Neural progenitor cell (in vitro differentiated cells): ENCODE measurements around the gene TRMT10B. TPM values are rescaled to one million over a fixed set of nuclear protein-coding genes. Genes with fewer than 3 reads are reported as not detected.

ENCODE experiments used
- DNase-seq: peaks from one replicate; pipeline ENCODE4 v3.0.0-alpha.2; 2016; ENCODE audit warnings: low spot score
- H2AFZ ChIP-seq: fragments of 200-600 bp; sonication (generic); replicated peaks from 2 replicates; pipeline ENCODE4 v1.6.1; 2016; ENCODE audit warnings: antibody characterized with exemption
- H3F3A ChIP-seq: fragments of 200-600 bp; sonication (generic); 2 replicates; pipeline ENCODE4 v1.6.1; 2016; ENCODE audit warnings: antibody characterized with exemption, low read depth
- H3K27ac ChIP-seq: fragments of 200-600 bp; sonication (generic); 2 replicates; pipeline ENCODE4 v1.5.1; 2016; ENCODE audit warnings: mild to moderate bottlenecking
- H3K27me3 ChIP-seq: fragments of 200-600 bp; sonication (generic); 2 replicates; pipeline ENCODE4 v1.6.1; 2016; ENCODE audit warnings: mild to moderate bottlenecking, moderate library complexity
- H3K36me3 ChIP-seq: fragments of 200-600 bp; sonication (generic); 2 replicates; pipeline ENCODE4 v1.5.1; 2016
- H3K4me1 ChIP-seq: fragments of 200-600 bp; sonication (generic); 2 replicates; pipeline ENCODE4 v1.6.1; 2016; ENCODE audit warnings: mixed run types
- H3K4me2 ChIP-seq: fragments of 200-600 bp; sonication (generic); 2 replicates; pipeline ENCODE4 v1.6.1; 2016
- H3K4me3 ChIP-seq: fragments of 200-600 bp; sonication (generic); 2 replicates; pipeline ENCODE4 v1.5.1; 2016
- H3K79me2 ChIP-seq: fragments of 200-600 bp; sonication (generic); 2 replicates; pipeline ENCODE4 v1.6.1; 2016; ENCODE audit warnings: low read depth
- H3K9ac ChIP-seq: fragments of 200-600 bp; sonication (generic); 2 replicates; pipeline ENCODE4 v1.6.1; 2016
- H3K9me3 ChIP-seq: fragments of 200-600 bp; sonication (generic); 2 replicates; pipeline ENCODE4 v1.5.1; 2016; ENCODE audit warnings: low read depth
- H4K20me1 ChIP-seq: fragments of 200-600 bp; sonication (generic); 2 replicates; pipeline ENCODE4 v1.6.1; 2016; ENCODE audit warnings: low read depth
- H3K27ac Mint-ChIP-seq: 3 replicates; pipeline ENCODE4 v1.8.0; 2021; ENCODE audit warnings: mixed read lengths
- H3K27me3 Mint-ChIP-seq: 2 replicates; pipeline ENCODE4 v1.8.0; 2022; ENCODE audit warnings: low read depth, mild to moderate bottlenecking, inconsistent platforms, moderate library complexity, mixed read lengths; ENCODE audit not compliant: insufficient read depth
- H3K36me3 Mint-ChIP-seq: 3 replicates; pipeline ENCODE4 v1.8.0; 2021; ENCODE audit warnings: mixed read lengths
- H3K4me1 Mint-ChIP-seq: 3 replicates; pipeline ENCODE4 v1.8.0; 2021; ENCODE audit warnings: mixed read lengths
- H3K4me3 Mint-ChIP-seq: 3 replicates; pipeline ENCODE4 v1.8.0; 2021; ENCODE audit warnings: mild to moderate bottlenecking, moderate library complexity, mixed read lengths
- H3K9me3 Mint-ChIP-seq: 3 replicates; pipeline ENCODE4 v1.8.0; 2020; ENCODE audit warnings: mixed read lengths
- CTCF ChIP-seq: fragments of 200-600 bp; sonication (generic); IDR thresholded peaks from 2 replicates; pipeline ENCODE4 v1.5.1; 2017; ENCODE audit warnings: antibody characterized with exemption, mild to moderate bottlenecking
- EZH2 ChIP-seq: fragments of 200-600 bp; sonication (generic); IDR thresholded peaks from 2 replicates; pipeline ENCODE4 v1.6.1; 2017; ENCODE audit warnings: antibody characterized with exemption, mild to moderate bottlenecking, moderate library complexity
- EZH2phosphoT487 ChIP-seq: fragments of 200-600 bp; sonication (generic); IDR thresholded peaks from 2 replicates; pipeline ENCODE4 v1.6.1; 2017; ENCODE audit warnings: antibody characterized with exemption
- total RNA-seq: library from RNA; depleted of rRNA; stranded (reverse); fragments of >200 nt; gene quantifications from 2 replicates; pipeline ENCODE4 v1.2.3, GENCODE V29; 2015; ENCODE audit warnings: low replicate concordance

The TRMT10B gene
- total RNA-seq, 1 donor from 2014 or later: 5.4 TPM

GRCh38 chr9:37775216-37775919 lies 21.8 kb downstream of the TRMT10B start:
- H3K36me3 Mint-ChIP-seq: peaks cover 12% of the 10 kb centered on the region
- DNase-seq: no peak
- Histone ChIP-seq H3K4me2 (no peak overlapping the region), H3K79me2 (no peaks in the 10 kb centered on the region), H3K27me3 (no peaks in the 10 kb centered on the region), H3K4me3 (no peak overlapping the region), H4K20me1 (no peaks in the 10 kb centered on the region), H3K27ac (no peak overlapping the region), H2AFZ (no peak overlapping the region), H3K9me3 (no peaks in the 10 kb centered on the region), H3F3A (peaks cover 17% of the 10 kb centered on the region), H3K4me1 (no peaks in the 10 kb centered on the region), H3K9ac (no peak overlapping the region), H3K36me3 (no peaks in the 10 kb centered on the region)
- H3K27me3 Mint-ChIP-seq: no peaks in the 10 kb centered on the region
- TF ChIP-seq EZH2 (no peak), CTCF (no peak), EZH2phosphoT487 (no peak)
- H3K4me3 Mint-ChIP-seq: no peak overlapping the region
- no peak overlapping the region for H3K27ac Mint-ChIP-seq
- H3K9me3 Mint-ChIP-seq: no peaks in the 10 kb centered on the region
- no peaks in the 10 kb centered on the region for H3K4me1 Mint-ChIP-seq

GRCh38 chr9:37776328-37776727 lies 22.7 kb downstream of the TRMT10B start:
- Histone ChIP-seq H3K27ac (no peak overlapping the region), H3K27me3 (no peaks in the 10 kb centered on the region), H3K36me3 (no peaks in the 10 kb centered on the region), H3K4me3 (no peak overlapping the region), H3F3A (peaks cover 23% of the 10 kb centered on the region), H3K79me2 (no peaks in the 10 kb centered on the region), H3K9ac (no peak overlapping the region), H3K9me3 (no peaks in the 10 kb centered on the region), H4K20me1 (peaks cover 8% of the 10 kb centered on the region), H3K4me1 (no peaks in the 10 kb centered on the region), H3K4me2 (no peak overlapping the region), H2AFZ (no peak overlapping the region)
- TF ChIP-seq CTCF: no peak
- peaks cover 15% of the 10 kb centered on the region for H3K36me3 Mint-ChIP-seq
- no peak overlapping the region for H3K4me3 Mint-ChIP-seq
- no peak for DNase-seq
- H3K4me1 Mint-ChIP-seq: no peaks in the 10 kb centered on the region
- H3K27ac Mint-ChIP-seq: no peak overlapping the region
- no peaks in the 10 kb centered on the region for H3K27me3 Mint-ChIP-seq
- H3K9me3 Mint-ChIP-seq: no peaks in the 10 kb centered on the region

- Mint-ChIP-seq H3K36me3 (peaks cover 28% of the 10 kb centered on the region), H3K27me3 (no peaks in the 10 kb centered on the region), H3K27ac (no peak overlapping the region), H3K4me1 (peaks cover 8% of the 10 kb centered on the region), H3K9me3 (no peaks in the 10 kb centered on the region), H3K4me3 (no peak overlapping the region)
- H3K9me3 ChIP-seq: no peaks in the 10 kb centered on the region
- H3K27ac ChIP-seq: no peak overlapping the region
- no peaks in the 10 kb centered on the region for H3K27me3 ChIP-seq
- DNase-seq: no peak
- peaks cover 12% of the 10 kb centered on the region for H3K79me2 ChIP-seq
- no peak for TF ChIP-seq EZH2phosphoT487
- no peak for TF ChIP-seq EZH2
- no peak overlapping the region for H2AFZ ChIP-seq
- no peak overlapping the region for H3K9ac ChIP-seq
- H3K4me3 ChIP-seq: no peak overlapping the region
- H3K36me3 ChIP-seq: no peaks in the 10 kb centered on the region
- H4K20me1 ChIP-seq: peaks cover 21% of the 10 kb centered on the region
- H3F3A ChIP-seq: peaks cover 30% of the 10 kb centered on the region
- no peak overlapping the region for H3K4me2 ChIP-seq
- no peaks in the 10 kb centered on the region for H3K4me1 ChIP-seq
These were observed 24.9 kb downstream of the TRMT10B start for GRCh38 chr9:37778534-37778933.

- H3K4me3 Mint-ChIP-seq: peak overlapping the region; percentile 97
- H3K36me3 Mint-ChIP-seq: peaks cover 16% of the 10 kb centered on the region
- Histone ChIP-seq H3K4me1 (peaks cover 12% of the 10 kb centered on the region), H3K27ac (no peak overlapping the region), H3K4me2 (peak overlapping the region; percentile 96), H3K27me3 (peaks cover 7% of the 10 kb centered on the region), H2AFZ (no peak overlapping the region), H3K9me3 (no peaks in the 10 kb centered on the region), H3K9ac (peak overlapping the region; percentile 63), H4K20me1 (peaks cover 31% of the 10 kb centered on the region), H3K4me3 (peak overlapping the region; percentile 87), H3K36me3 (no peaks in the 10 kb centered on the region), H3F3A (peaks cover 30% of the 10 kb centered on the region), H3K79me2 (peaks cover 25% of the 10 kb centered on the region)
- H3K4me1 Mint-ChIP-seq: peaks cover 15% of the 10 kb centered on the region
- no peaks in the 10 kb centered on the region for H3K9me3 Mint-ChIP-seq
- peaks cover 2% of the 10 kb centered on the region for H3K27me3 Mint-ChIP-seq
- no peak for DNase-seq
- peak overlapping the region; percentile 60 for H3K27ac Mint-ChIP-seq
- peak; percentile 2 for TF ChIP-seq EZH2
- TF ChIP-seq CTCF: no peak
- TF ChIP-seq EZH2phosphoT487: no peak
These were observed 30.6 kb downstream of the TRMT10B start for GRCh38 chr9:37784291-37784615.
